ENCODE data around the gene ITGB7.

Gene ITGB7

DNA sequence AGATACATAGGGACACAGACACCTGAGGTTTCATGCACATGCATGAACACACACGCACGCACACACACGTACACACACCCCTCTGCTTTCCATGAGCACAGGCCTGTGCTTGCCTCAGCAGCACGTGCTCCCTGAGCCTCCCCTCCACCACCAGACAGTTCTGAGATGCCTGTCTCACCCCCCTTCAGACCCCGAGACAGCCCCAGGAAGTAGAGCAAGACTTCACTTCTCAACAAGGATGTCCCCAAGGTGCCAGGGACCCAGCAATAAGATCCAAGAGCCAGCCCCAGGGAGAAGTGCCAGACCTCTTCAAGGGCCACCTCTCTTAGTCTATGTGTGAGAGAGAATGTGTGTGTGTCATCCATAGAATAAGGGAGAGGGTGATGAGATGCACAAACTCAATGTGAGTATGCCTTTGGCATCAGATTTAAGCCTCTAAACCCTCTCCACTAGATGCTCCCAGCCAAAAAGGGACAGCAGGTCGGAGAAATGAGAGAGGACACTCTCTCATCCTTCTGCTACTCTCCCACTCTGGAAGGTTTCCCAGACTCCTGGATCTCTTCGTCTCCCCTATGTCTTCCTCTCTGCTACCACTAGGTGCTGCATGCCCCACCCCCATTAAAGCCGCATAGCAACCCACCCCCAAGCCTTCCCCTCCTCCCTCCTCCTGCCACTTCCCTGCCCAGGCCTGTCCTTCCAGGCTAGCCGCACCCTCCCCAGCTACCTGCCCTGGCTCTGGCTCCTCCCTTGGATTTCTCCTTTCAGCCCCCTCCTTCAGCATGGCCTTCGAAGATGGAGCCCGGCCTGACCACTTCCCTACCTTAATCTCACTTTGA is 17.2 kb upstream of the ITGB7 start:
- no peak overlapping the region for H3K27ac ChIP-seq
- H3K4me1 ChIP-seq (ENCODE audit: control insufficient read depth in 1 of 2, insufficient read depth in 1 of 2, low read depth in 1 of 2, low read length in 1 of 2): peaks cover 17 to 30% of the 10 kb centered on the region in 2 experiments
- no peaks in the 10 kb centered on the region for H3K36me3 ChIP-seq
- H3K9me3 ChIP-seq: no peaks in the 10 kb centered on the region
- no peak overlapping the region for H3K4me3 ChIP-seq (ENCODE audit: low read depth in 1 of 2, low read length in 1 of 2)
- peaks cover 84% of the 10 kb centered on the region for H3K27me3 ChIP-seq
- TF ChIP-seq CTCF (IDR thresholded peaks at IDR 0.05): no peak

- H3K4me3 ChIP-seq (ENCODE audit: low read depth in 1 of 2, low read length in 1 of 2): no peak overlapping the region
- peaks cover 17 to 31% of the 10 kb centered on the region in 2 experiments for H3K4me1 ChIP-seq (ENCODE audit: control insufficient read depth in 1 of 2, insufficient read depth in 1 of 2, low read depth in 1 of 2, low read length in 1 of 2)
- H3K27ac ChIP-seq: no peak overlapping the region
- H3K36me3 ChIP-seq: no peaks in the 10 kb centered on the region
- H3K9me3 ChIP-seq: no peaks in the 10 kb centered on the region
- no peak for TF ChIP-seq CTCF (IDR thresholded peaks at IDR 0.05)
- H3K27me3 ChIP-seq: peaks cover 84% of the 10 kb centered on the region
Observed at GRCh38 chr12:53223389-53224060, 16.5 kb upstream of the ITGB7 start.

DNA sequence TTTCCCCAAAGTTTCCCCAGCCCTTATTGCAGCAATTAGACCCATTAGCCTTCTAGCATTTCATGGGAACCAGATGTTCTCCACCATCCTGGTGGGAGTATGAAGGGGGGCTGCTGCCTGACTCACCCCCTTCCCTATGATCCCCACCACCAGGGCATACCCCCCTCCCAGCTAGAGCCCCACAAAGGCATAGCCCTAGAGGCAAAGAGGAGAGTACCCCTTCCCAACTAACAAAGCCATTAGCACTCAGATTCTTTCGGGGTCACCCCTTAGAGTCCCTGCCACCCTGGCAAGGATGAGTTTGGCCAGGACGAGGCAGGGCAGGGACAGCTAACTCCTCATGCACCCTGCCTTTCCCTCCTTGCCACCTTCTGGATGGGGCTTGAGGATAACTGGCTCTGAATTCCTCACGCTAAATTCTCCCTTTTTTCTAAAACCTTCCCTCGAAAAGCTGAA is 15.8 kb upstream of the ITGB7 start:
- Histone ChIP-seq H3K4me1 (ENCODE audit: control insufficient read depth in 1 of 2, insufficient read depth in 1 of 2, low read depth in 1 of 2, low read length in 1 of 2) (peaks cover 18 to 35% of the 10 kb centered on the region in 2 experiments), H3K36me3 (no peaks in the 10 kb centered on the region), H3K27me3 (peaks cover 89% of the 10 kb centered on the region), H3K4me3 (ENCODE audit: low read depth in 1 of 2, low read length in 1 of 2) (no peak overlapping the region), H3K27ac (no peak overlapping the region), H3K9me3 (no peaks in the 10 kb centered on the region)
- no peak for TF ChIP-seq CTCF (IDR thresholded peaks at IDR 0.05)

DNA sequence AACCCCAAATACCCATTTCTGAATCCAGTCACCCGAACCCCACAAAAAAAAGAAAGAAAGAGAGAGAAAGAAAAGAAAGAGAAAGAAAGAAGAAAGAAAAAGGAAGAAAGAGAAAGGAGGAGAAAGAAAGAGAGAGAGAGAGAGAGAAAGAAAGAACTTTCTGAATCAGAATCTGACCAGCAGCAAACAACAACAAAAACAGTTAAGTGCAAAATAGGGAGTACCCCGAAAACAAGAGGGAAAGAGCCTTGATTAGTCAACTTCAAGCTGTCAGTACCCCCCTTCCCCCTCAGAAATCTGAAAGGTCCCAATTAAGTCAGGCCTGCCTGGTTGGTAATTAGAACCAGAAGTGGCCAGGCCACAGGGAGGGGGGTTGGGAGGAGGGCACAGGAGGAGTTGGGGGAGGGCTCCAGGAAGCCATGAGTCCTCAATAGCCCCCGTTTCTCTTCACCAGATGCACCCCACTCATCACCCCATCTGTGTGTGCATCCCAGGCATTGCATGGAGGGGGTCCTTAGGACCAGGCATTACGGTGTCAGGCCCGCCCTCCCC is 15.2 kb upstream of the ITGB7 start:
- no peaks in the 10 kb centered on the region for H3K36me3 ChIP-seq
- H3K27me3 ChIP-seq: peaks cover 90% of the 10 kb centered on the region
- no peaks in the 10 kb centered on the region for H3K9me3 ChIP-seq
- no peak for TF ChIP-seq CTCF (IDR thresholded peaks at IDR 0.05)
- peaks cover 24 to 41% of the 10 kb centered on the region in 2 experiments for H3K4me1 ChIP-seq (ENCODE audit: control insufficient read depth in 1 of 2, insufficient read depth in 1 of 2, low read depth in 1 of 2, low read length in 1 of 2)
- H3K4me3 ChIP-seq (ENCODE audit: low read depth in 1 of 2, low read length in 1 of 2): peak overlapping the region; percentile 72 to 93
- no peak overlapping the region for H3K27ac ChIP-seq

GRCh38 chr12:53221203-53222080 is 14.4 kb upstream of the ITGB7 start:
- no peaks in the 10 kb centered on the region for H3K36me3 ChIP-seq
- peaks cover 27 to 49% of the 10 kb centered on the region in 2 experiments for H3K4me1 ChIP-seq (ENCODE audit: control insufficient read depth in 1 of 2, insufficient read depth in 1 of 2, low read depth in 1 of 2, low read length in 1 of 2)
- H3K9me3 ChIP-seq: no peaks in the 10 kb centered on the region
- H3K27me3 ChIP-seq: peaks cover 87% of the 10 kb centered on the region
- peak; percentile 19 for TF ChIP-seq CTCF (IDR thresholded peaks at IDR 0.05)
- H3K4me3 ChIP-seq (ENCODE audit: low read depth in 1 of 2, low read length in 1 of 2): peak overlapping the region; percentile 72 to 93
- peak overlapping the region; percentile 77 for H3K27ac ChIP-seq
